Measurements from ENCODE around the gene AGAP9.
"Not testable (repeated sequence)": the region's sequence is repeated elsewhere in the genome, so short reads cannot be mapped to it uniquely, and the experiment has no call there.

AGAP9 gene

DNA sequence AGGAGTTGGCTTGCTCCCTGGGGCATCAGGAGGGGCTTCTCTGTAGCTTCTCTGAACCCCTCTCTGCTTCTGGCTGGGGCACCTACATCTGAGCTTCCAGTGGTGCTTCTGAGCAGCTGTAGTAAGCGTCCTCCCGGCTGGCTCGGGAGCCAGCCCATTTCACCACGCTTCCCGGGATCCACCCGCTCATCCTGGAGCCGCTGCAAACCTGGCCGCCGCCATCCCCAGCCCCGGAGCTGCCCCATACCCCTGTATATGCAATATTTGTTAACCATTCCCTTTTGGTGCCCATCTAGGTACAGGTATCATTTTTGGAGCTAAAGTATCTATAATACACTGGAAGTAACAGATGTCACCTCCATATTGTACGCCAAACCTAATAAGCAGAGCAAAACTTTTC is 38.7 kb downstream of the AGAP9 start:
- not testable (repeated sequence) for DNase-seq

DNA sequence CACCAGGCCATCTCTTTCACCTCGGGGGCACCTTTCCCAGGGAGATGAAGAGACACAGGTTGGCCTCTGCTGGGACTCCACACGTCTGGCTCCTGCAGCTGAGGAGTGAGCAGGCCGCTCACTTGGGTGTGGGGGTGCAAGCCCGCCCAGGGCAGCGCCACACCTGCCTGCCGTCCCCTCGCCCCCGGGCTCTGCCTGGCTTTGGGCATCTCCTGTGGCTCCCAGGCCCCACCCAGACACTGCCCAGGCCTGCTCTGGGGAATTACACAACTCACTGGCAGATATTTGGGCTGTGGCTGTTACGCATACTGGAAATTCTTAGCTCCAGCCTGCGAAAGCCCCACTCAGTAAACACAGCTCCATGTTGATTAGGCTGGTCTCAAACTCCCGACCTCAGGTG is 39.5 kb downstream of the AGAP9 start, which contains the start of gene ANXA8:
Gene ANXA8, minus strand, starts transcription at position 193 of the 400 bp plus-strand sequence. Its CDS starts 182 bp downstream, at position 11.
- not testable (repeated sequence) for DNase-seq

DNA sequence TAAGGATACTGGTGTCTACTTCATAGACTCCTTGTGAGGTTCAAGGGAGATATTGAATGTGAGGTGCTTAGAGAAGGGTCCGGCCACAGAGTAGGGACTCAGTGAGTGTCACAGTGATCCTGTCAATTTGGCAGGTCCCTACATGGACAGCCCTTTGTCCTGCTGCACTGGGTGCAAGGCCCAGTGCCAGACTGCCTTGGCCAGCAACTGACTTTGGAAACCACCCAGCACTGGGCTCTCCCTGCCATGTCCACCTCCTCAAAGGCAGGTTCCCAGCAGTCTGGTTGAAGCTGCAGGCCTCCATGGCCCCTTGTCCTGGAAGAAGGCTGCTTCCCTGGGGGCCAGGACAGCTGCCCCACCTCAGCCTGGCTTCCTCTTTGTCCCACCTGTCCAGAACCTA is 41.1 kb downstream of the AGAP9 start:
- not testable (repeated sequence) for DNase-seq

DNA sequence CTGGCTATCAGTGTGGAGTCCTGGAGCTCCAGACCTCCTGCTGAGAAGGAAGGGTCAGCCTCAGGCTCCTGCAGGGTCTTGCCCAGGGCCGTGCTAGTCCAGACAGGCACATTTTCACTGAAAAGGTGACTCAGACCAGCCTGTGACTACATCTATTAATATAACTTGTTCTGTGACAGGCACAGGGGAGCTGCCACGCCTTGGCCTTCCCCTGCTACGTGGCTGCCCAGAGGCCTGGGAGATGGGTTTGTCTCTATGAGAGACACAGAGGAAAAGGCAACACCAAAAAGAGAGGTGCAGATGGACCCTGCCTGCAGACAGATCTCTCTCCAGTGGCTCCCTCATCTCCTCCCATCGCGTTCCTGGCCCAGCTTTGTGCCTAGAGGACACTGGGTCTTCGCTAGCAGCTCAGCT is 41.7 kb downstream of the AGAP9 start:
- DNase-seq, result not testable (repeated sequence)

DNA sequence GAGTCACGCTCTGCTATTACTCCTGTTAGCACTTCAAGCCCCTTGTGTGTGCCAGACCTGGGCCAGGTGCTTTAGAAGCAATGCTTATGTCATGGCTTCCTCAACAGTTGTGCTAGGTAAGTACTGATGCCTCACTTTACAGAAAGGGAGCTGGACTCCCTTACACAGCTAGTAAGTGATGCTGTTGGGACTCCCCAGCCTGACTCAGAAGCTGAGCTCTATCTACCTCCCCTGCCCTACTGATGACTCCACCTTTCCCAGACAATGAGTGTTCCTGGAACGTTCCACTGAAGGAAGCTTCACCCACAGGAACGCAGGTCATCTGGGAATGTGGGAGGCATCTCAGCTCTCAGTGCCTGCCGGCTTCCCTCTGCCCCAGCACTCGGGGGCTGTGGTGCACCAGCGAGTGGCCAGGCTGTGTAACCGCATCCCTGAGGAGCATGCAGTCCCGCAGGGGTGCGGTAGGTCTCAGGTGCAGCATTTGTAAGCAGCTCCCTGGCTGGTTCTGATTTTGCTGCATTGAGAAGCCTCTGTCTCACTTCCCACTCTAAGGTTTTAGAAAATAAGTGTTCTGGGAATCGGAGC is 42.2 kb downstream of the AGAP9 start:
- not testable (repeated sequence) for DNase-seq

DNA sequence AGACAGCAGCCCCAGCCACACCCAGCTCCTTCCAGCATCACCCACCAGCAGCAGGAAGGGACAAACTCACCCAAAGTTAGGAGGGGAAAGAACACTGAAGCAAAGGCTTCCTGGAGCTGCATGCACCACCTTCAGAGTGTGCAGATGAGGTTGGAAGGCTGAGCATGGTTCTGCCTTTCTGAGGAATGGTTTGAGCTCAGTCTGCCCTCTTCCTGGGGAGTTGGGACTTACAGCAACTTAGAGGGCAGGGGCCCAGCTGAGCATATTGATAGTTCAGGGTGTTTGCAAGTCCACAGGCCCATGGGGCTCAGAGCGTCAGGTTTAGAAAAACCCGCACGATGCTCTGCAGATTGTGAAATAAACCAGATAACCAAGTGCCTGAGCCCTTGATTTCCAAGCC is 43.3 kb downstream of the AGAP9 start:
- not testable (repeated sequence) for DNase-seq

DNA sequence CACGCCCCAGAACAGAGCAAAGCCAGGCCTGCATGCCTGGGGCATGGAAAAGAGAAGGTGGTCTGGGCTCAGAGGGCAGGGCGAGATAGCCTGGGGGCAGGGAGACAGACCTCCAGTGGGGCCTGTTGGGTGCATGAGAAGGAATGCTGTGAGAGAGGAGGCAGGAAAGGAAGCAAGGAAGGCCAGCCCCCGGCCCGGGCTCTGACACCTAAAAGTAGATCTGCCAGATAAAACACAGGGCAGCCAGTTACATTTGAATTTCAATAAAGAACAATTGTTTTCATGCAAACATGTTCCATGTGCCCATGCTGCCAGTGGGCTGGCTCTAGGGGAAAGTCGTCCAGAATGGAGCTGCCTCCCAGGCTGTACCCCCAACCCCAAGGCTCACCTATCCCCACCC is 45.3 kb downstream of the AGAP9 start:
- DNase-seq, result not testable (repeated sequence)

DNA sequence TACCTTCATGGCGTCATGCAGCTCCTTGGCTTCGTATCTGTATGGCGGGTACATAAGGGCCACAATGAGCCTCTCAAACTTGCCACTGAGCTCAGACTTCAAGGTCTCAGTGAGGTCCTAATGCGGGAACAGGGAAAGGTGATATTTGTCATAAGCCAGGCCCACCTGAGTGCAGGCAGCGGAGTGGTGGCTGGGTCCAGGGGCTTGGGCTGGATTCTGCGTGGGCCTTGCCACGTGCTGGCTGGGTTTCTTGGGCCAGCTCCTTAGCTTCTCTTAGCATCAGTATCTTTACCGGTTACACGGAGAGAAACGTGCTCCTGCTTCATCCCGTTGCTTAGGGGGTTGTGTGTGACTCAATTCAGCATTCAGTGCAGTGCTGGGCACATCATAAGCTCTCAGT is 46.4 kb downstream of the AGAP9 start:
- not testable (repeated sequence) for DNase-seq

DNA sequence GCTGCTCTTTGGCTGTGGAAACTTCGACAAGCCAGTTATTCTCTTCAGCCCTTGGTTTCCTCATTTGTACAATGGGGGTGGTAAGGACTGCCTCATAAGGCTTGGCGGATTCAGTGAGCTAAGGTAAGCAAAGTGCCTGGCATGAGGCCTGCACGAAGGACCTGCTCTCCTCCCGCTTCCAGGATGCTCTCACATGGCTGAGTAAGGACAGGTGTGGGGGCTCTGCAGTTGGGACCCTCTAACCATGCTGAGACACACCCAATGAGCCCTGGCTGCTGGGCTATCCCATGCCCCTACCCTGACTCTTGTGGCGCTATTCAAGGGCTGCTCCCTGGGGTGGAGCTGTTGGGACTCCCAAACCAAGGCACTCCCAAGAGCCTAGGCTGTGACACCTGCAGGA is 48.3 kb downstream of the AGAP9 start:
- not testable (repeated sequence) for DNase-seq

DNA sequence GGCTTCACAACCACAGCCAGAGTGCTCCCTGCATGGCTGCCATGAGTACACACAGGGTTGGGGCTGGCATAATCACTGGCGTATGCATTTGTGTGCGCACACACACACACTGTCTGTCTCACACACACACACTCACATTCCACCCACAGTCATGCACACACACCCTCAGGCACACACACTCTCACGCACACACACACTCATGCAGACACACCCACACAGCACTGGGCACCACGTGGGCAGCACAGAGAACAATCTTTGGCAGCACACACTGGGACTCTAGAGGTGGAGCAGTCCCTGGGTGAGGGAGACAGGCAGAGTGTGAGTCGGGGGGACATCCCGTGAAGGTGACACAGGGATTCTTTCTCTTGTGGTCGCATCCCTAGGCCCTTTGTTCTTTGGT is 49.9 kb downstream of the AGAP9 start:
- DNase-seq, result not testable (repeated sequence)

DNA sequence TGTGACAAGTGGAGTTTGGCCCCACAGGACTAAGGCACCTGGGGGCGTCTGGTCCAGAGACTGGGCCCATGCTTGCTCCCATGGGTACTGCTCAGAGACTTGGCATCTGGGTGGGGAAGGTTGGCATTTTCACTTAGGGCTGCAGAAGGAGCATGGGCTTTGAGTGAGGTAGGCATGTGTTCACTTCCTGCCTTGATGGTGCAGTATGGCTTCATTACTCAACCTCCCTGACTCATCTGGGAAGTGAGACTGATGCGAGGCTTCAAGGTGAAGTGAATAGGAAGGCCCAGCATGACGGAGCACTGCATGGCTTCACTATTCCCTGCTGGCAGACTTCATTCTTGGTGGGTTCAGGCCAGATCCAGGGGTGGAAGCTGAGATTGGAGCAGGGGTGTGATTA is 50.8 kb downstream of the AGAP9 start:
- DNase-seq, result not testable (repeated sequence)

DNA sequence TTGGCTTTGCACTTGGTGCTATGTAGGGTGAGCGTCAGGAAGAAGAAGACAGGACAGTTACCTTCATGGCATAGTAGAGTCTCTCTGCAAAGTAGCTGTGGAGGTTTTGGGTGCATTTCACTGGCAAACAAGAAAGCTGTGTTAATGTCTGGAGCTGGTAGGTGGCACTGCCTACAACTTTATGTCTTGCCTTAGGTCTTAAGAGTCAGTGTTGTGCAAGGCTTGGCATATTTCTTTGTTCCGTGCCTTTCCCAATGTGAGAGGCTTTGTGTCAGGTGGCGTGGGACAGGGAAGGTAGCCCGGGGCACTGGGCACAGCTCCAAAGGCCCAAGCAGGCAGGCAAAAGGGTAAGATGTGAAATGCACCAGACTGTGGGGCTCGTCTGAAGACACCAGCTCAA is 51.4 kb downstream of the AGAP9 start:
- DNase-seq, result not testable (repeated sequence)

DNA sequence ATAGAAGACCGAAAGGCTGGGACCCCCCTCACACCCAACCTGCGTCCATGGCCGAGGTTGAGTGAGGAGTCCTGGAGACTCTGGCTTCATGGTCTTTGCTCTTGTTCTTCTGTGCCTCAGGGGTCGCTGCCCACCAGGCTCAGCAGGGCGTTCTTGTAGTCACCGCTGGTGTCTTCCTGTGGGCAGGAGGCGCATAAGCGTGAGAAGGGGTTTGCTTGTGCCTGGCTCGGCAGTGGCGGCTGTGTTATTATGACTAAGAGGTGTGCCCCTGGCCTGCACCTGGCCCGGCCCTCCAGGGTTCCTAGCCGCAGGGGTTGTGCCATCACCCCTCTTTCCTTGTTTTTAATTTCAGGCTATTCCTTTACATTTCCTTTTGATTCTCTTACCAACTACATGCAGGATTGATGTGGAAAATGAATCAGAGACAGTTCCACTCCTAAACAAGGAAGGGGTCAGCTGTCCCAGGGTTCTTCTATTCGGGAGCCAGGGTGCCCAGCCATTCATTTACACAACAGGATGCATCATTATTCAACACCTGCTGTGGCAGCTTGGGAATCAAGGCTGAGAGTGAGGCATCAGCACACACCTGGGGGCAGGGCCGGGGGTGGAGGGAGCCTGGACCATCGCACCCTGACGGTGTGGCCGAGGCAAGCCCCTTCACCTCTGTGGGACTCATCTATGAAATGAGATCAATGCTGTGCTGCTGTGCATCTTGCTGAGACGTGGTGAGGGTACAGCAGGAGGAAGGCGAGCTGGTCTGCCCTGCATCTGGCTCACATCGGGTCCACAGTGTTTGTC is 54.5 kb downstream of the AGAP9 start:
- not testable (repeated sequence) for DNase-seq

DNA sequence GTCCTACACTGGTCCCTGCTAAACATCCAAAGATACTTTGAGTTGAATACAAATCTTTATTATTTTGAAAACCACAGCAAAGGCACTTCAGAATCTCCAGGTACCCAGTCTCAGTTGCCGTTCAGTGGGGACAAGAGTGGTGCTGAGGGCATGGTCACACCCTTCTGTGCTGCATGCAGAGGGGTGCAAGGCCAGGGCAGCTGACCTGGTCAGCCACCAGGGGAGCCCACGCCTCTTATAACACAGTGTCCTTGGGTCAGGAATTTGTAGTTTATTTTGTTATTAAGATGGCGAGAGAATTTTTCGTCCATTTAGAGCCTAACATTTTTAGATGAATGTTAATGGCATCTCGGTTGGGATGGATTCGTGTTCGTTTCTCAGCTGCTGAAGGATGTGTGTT is 55.5 kb downstream of the AGAP9 start:
- not testable (repeated sequence) for DNase-seq

DNA sequence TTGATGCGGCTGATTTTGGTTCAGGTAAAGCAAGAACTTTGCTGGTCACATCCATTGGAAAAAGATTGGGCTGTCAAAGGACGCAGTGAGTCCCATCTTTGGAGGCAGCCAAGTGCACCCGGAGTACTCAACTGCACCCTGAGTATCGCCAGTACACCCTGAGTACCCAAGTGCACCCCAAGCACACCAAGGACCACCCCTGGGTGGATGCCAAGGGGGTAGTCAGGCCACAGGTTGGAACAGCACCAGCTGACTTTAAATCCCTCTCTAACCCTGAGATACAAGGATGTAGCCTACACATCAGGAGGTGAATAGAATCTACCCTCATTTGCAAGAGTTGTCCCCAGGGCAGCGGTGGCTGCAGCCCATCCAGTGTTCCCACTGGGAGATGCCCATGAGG is 56.0 kb downstream of the AGAP9 start:
- not testable (repeated sequence) for DNase-seq

DNA sequence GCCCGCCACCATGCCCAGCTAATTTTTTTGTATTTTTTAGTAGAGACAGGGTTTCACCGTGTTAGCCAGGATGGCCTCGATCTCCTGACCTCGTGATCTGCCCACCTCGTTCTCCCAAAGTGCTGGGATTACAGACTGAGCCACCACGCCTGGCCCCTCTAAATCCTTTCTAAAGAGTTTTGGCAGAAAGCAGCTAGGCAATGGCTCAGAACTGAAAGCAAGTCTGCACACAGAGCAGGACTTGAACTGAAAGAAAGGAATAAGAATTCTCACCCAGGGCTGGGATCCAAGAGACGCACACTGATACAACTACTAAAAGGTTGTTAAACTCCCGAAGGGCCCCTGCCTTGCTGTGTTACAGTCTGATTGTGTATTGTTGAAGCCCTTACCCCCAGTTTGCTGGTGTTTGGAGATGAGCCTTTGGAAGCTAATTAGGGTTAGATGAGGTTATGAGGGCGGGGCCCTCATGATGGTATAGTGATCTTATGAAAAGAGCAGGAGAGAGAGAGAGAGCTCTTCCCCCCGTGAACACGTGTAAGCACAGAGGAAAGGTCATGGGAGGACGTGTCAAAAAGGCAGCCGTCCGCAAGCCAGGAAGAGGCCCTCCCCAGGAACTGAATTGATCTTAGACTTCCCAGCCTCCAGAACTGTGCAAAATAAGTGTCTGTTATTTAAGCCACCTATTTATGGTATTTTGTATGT is 58.1 kb downstream of the AGAP9 start:
- DNase-seq, result not testable (repeated sequence)

DNA sequence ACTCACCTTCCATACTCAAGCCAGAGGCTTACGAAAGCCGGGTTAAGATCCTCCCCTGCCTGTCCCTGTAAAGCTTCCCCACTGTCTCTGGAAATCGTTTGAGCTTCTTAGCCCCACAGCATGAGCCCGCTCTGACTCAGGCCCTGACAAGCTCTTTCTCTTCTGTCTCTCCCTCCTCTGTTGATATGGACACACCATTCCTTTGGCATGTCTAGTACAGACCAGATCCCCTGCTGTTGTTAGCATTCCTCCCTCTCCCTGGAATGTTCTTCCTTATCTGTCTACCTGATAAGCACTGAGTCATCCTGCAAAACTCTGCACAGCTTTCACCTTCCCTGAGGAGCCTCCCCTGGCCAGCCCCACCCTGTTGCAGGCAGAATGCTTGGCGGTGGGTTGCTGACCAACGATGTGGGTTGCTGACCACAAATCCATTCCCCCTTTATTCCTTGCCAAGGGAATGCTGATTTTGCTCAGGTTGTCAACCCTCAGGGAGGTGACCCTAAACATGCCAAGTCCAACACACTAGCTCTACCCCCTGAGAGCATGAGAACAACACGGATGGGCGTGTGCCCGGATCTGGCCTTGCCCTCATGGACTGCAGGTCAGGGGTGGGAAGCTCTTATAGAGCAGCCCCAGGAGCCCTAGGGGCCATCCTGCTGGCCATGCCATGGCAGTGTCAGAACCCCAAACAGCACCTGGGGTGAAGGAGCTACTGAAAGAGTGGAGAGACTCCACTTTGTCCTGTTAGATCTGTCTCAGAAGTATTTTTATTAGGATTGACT is 60.7 kb downstream of the AGAP9 start:
- DNase-seq, result not testable (repeated sequence)

DNA sequence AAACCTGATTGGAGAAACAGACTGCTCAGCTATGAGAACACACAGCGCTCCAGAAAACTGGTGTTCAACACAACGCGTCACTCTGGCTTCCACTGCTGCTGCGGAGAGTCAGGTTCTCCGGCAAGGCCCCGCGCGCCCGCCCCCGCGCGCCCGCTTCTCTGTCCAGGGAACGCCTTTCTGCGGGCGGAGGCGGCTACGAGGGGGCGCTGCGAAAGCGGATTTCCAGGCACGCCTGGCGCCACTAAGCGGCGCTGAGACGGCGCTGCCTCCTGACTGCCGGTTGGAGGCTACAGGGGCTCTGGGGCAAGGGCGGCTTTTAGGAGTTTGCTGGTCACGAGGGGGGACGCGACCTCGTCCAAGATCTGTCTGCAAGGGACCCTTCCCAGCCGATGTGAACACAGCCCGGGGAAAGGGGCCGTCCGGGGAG is 62.2 kb downstream of the AGAP9 start:
- not testable (repeated sequence) for DNase-seq

DNA sequence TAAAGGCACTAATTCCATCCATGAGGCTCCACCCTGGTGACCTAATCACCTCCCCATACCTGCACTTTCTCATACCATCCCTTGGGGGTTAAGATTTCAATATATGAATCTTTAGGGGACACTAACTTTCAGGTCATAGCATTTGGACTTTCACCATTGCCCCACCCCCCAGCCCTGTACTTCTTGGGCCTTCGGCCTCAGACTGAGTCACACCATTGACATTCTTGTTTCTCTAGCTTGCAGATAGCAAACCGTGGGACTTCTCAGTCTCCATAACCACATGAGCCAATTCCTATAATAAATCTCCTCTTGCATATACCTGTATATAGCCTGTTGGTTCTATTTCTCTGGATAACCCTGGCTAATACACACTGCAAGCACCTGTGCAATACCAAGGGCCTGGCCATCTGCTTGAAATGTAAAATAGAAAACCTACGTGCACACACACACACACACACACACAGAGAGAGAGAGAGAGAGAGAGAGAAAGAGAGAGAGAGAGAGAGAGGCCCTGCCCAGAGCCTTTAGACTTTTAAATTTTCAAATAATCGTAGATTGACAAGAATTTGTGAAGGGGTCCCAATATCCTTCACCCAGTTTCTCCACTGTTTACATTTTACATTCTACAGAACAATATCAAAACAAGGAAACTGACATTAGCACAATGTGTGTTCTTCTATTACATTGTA is 64.8 kb downstream of the AGAP9 start:
- DNase-seq, result no peak

DNA sequence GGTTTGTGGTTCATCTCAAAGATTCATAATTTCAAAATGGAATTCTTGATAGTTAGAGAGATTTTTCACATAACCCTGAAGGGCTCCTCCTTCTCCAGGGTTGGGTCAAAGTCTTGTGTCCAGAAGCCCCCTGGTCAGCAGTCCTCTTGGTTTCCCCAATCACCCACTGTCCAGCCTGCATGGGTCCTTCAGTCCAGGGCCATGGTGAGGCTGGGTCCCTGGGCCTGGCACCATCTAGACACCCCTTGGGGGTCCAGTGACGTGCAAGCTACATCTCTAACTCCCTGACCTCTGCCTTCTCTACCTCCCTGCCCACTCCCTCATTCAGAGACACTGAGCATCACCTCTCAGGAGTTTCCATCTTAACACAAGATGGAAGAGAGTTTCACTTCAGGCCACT is 65.6 kb downstream of the AGAP9 start:
- no peak for DNase-seq

DNA sequence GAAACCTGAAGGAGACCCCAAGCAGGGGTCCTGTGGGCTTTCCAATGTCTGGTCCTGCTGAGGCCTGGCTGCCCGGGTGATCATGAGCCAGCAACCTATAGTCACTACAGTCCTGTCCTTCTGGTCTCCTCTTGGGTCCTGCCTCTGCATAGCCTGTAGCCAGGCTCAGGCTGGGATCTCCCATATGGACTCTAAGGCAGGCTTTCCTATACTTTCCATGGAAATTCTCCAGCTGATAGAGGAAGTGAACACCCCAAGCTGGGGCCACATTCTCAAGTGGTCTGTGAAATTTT is 66.0 kb downstream of the AGAP9 start:
- DNase-seq, result no peak

DNA sequence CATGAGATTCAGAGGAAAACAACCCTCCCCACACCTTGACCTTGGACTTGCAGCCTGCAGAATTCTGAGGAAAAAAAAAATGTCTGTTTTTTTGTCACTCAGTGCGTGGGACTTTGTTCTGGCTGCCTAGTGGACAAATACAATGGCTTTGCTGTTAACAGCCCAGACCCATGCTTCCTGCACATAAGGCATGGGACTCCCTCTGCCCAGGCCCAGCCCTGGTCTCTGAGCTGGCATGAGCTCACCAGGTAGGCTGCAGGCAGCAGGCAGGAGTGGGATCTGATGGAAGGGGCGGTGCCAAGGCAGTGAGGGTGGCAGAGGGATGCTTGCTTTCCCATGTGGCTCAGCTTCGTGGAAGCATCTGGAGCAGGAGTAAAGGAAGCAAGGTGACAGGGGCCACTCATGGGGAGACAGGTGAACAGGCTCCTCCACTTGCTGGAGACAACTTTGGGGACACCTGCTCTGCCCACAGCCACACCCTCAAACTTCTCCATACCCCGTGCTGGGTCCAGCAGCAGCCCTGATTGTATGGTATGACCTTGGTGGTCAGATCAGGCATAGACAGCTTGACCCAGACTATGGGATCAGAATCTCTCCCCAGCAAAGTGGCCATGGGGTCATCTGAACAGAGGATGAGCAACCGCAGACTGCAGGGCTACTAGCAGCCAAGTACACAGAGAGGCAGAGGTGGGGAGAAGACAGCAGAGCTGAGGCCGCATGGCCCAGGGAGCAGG is 66.5 kb downstream of the AGAP9 start:
- DNase-seq, result no peak

Measured in KG1 (cell line).